Caco-2 (cell line): ENCODE results near the gene SLC22A12. TPM values are rescaled to one million over a fixed set of nuclear protein-coding genes. Genes with fewer than 3 reads are reported as not detected.

Experiments used
- BruUV-seq: library from RNA; stranded (reverse); fragments of 400-500 nt; replicated peaks from 2 replicates; lab custom pipeline; 2021; lab: Mats Ljungman, UMichigan
- CTCF ChIA-PET: fragments of 300-600 bp; sonication (Branson Sonifier 250); formaldehyde crosslinking; loops from one replicate; lab custom pipeline; 2022; ENCODE audit warnings: antibody characterized with exemption; lab: Charles Lee
- POLR2A ChIA-PET: fragments of 300-600 bp; sonication (Branson Sonifier 250); formaldehyde crosslinking; loops from one replicate; lab custom pipeline; 2022; ENCODE audit warnings: antibody characterized with exemption; lab: Charles Lee
- DNase-seq, 2 experiments: peaks; one replicate each; pipeline versions ENCODE4 v3.0.0 to v3.0.0-alpha.2; 2020 to 2022
- H3K27me3 ChIP-seq: replicated peaks from 2 replicates; pipeline ENCODE4 v1.6.0; 2011; ENCODE audit warnings: low read length; ENCODE audit not compliant: control insufficient read depth, insufficient read depth
- H3K36me3 ChIP-seq: 2 replicates; pipeline ENCODE4 v1.5.1; 2011; ENCODE audit warnings: low read length; ENCODE audit not compliant: control insufficient read depth, insufficient read depth
- H3K4me1 ChIP-seq: fragments of 250-450 bp; sonication (Bioruptor Pico); 2 replicates; pipeline ENCODE4 v1.5.1; 2020; ENCODE audit warnings: mild to moderate bottlenecking
- H3K4me3 ChIP-seq: 2 replicates; pipeline ENCODE4 v1.5.1; 2011; ENCODE audit warnings: low read depth, mild to moderate bottlenecking, control low read depth, low read length
- H3K9me3 ChIP-seq: fragments of 250-450 bp; sonication (Bioruptor Pico); 2 replicates; pipeline ENCODE4 v1.5.1; 2020; ENCODE audit warnings: mild to moderate bottlenecking, moderate library complexity
- H3K27ac Mint-ChIP-seq: one replicate; pipeline ENCODE4 v1.8.0; 2022; ENCODE audit warnings: mixed read lengths; ENCODE audit not compliant: unreplicated experiment
- H3K27me3 Mint-ChIP-seq: one replicate; pipeline ENCODE4 v1.8.0; 2022; ENCODE audit warnings: mixed read lengths; ENCODE audit not compliant: insufficient read depth, unreplicated experiment
- H3K36me3 Mint-ChIP-seq: one replicate; pipeline ENCODE4 v1.8.0; 2022; ENCODE audit warnings: mild to moderate bottlenecking, mixed read lengths; ENCODE audit not compliant: insufficient read depth, unreplicated experiment
- H3K4me1 Mint-ChIP-seq: one replicate; pipeline ENCODE4 v1.8.0; 2022; ENCODE audit warnings: low read depth, mixed read lengths; ENCODE audit not compliant: unreplicated experiment
- H3K4me3 Mint-ChIP-seq: one replicate; pipeline ENCODE4 v1.8.0; 2022; ENCODE audit warnings: mild to moderate bottlenecking, moderate library complexity, mixed read lengths; ENCODE audit not compliant: unreplicated experiment
- H3K9me3 Mint-ChIP-seq: one replicate; pipeline ENCODE4 v1.8.0; 2022; ENCODE audit warnings: mixed read lengths; ENCODE audit not compliant: unreplicated experiment
- CTCF ChIP-seq, 2 experiments: fragments of 200-600 bp in 1 of 2; IDR thresholded peaks; 1 replicate in 1 of 2; 2 replicates in 1 of 2; pipeline versions ENCODE4 v1.5.1 to v1.8.0; 2011 to 2022; ENCODE audit warnings: antibody characterized with exemption in 1 of 2, control low read depth in 1 of 2, inconsistent platforms in 1 of 2, low read depth in 1 of 2, low read length in 1 of 2, mild to moderate bottlenecking in 1 of 2, moderate library complexity in 1 of 2; ENCODE audit not compliant: insufficient read depth in 1 of 2, severe bottlenecking in 1 of 2, unreplicated experiment in 1 of 2
- intact Hi-C: fragments of 100-400 bp; cut with micrococcal nuclease; formaldehyde crosslinking; loops from one replicate; pipeline ENCODE4 v1.10.0; 2022; ENCODE audit not compliant: unreplicated experiment
- total RNA-seq: library from RNA; stranded (reverse); gene quantifications from 2 replicates; pipeline ENCODE4 v1.2.3, GENCODE V29; 2022

Gene SLC22A12
- total RNA-seq, 1 experiment from 2014 or later = not detected

- no peaks in the 10 kb centered on the region for H3K9me3 ChIP-seq
- no peaks in the 10 kb centered on the region for H3K4me1 Mint-ChIP-seq
- no peaks in the 10 kb centered on the region for H3K36me3 ChIP-seq
- no peaks in the 10 kb centered on the region for H3K4me1 ChIP-seq
- no peaks in the 10 kb centered on the region for H3K36me3 Mint-ChIP-seq
- no peak overlapping the region for H3K27ac Mint-ChIP-seq
- DNase-seq = no peak
- ChIA-PET CTCF (no interaction called here), POLR2A (no interaction called here)
- intact Hi-C loops = no loop called here
- BruUV-seq = no TSS peak
- no peaks in the 10 kb centered on the region for H3K27me3 ChIP-seq
- no peaks in the 10 kb centered on the region for H3K27me3 Mint-ChIP-seq
- no peak overlapping the region for H3K4me3 Mint-ChIP-seq
- TF ChIP-seq CTCF (IDR thresholded peaks at IDR 0.05; ENCODE audit: insufficient read depth in 1 of 2, low read depth in 1 of 2, low read length in 1 of 2, severe bottlenecking in 1 of 2, unreplicated experiment in 1 of 2) = no peak
- H3K9me3 Mint-ChIP-seq = no peaks in the 10 kb centered on the region
- no peak overlapping the region for H3K4me3 ChIP-seq
These were observed 29.5 kb downstream of the SLC22A12 start for GRCh38 chr11:64620381-64620971.

DNA sequence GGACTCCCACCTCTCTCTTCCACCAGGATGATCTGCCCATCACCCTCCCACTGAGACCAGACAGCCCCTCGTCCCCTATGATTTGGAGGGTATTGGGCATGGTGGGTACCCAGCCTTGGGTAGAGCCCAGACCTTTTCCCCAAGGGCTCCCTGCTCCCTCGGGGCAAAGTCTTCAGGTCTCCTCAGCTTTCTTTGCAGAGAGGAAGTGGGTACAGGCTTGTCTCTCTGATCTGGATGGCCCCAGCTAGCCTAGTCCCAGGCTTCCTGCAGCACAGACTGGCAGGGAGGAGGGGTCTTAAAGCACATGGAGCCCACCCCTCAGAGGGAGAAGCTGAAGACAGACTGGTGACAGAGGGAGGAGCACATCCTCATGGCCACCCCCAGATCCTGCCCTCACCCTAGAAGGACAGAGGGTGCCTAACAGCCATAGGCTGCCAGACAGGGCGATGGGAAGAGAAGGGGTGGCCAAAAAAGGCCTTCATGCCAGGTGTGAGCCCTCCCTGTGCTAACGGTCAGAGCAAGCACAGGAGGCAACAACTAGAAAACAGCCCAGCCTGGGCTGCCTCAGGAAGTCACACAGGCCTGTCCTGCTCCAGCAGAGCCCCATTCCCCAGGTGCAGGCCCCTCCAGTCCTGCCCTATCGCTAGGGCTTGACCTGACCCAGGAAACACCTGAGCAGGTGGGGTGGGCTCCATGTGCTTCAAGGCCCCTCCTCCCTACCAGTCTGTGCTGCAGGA lies 30.4 kb downstream of the SLC22A12 start:
- Mint-ChIP-seq H3K9me3 (no peaks in the 10 kb centered on the region), H3K4me3 (no peak overlapping the region), H3K27me3 (no peaks in the 10 kb centered on the region), H3K27ac (no peak overlapping the region), H3K4me1 (peaks cover 2% of the 10 kb centered on the region), H3K36me3 (no peaks in the 10 kb centered on the region)
- intact Hi-C loops = no loop called here
- Histone ChIP-seq H3K4me3 (no peak overlapping the region), H3K4me1 (0 out of 2 replicates have a peak, but pooled peaks cover 4% of the 10 kb centered on the region), H3K27me3 (no peaks in the 10 kb centered on the region), H3K9me3 (no peaks in the 10 kb centered on the region), H3K36me3 (no peaks in the 10 kb centered on the region)
- ChIA-PET CTCF (no interaction called here), POLR2A (no interaction called here)
- no peak for DNase-seq
- no TSS peak for BruUV-seq
- no peak for TF ChIP-seq CTCF (IDR thresholded peaks at IDR 0.05; ENCODE audit: insufficient read depth in 1 of 2, low read depth in 1 of 2, low read length in 1 of 2, severe bottlenecking in 1 of 2, unreplicated experiment in 1 of 2)

GRCh38 chr11:64622681-64623080 lies 31.7 kb downstream of the SLC22A12 start:
- no peak overlapping the region for H3K27ac Mint-ChIP-seq
- Histone ChIP-seq H3K4me3 (no peak overlapping the region), H3K9me3 (no peaks in the 10 kb centered on the region), H3K36me3 (no peaks in the 10 kb centered on the region), H3K4me1 (0 out of 2 replicates have a peak, but pooled peaks cover 7% of the 10 kb centered on the region), H3K27me3 (no peaks in the 10 kb centered on the region)
- no peak for DNase-seq
- intact Hi-C loops = no loop called here
- H3K4me1 Mint-ChIP-seq = peaks cover 6% of the 10 kb centered on the region
- H3K27me3 Mint-ChIP-seq = no peaks in the 10 kb centered on the region
- POLR2A ChIA-PET = no interaction called here
- no peaks in the 10 kb centered on the region for H3K9me3 Mint-ChIP-seq
- BruUV-seq = no TSS peak
- no peak overlapping the region for H3K4me3 Mint-ChIP-seq
- CTCF ChIA-PET = no interaction called here
- no peaks in the 10 kb centered on the region for H3K36me3 Mint-ChIP-seq
- no peak for TF ChIP-seq CTCF (IDR thresholded peaks at IDR 0.05; ENCODE audit: insufficient read depth in 1 of 2, low read depth in 1 of 2, low read length in 1 of 2, severe bottlenecking in 1 of 2, unreplicated experiment in 1 of 2)
